Measurements from ENCODE around the gene SLF1. TPM values are rescaled to one million over a fixed set of nuclear protein-coding genes. Genes with fewer than 3 reads are reported as not detected.

Gene SLF1
- total and polyA plus RNA-seq, 9 of the 15 experiments (the other 6 are each of a cell fraction or from before 2014, with no cell fraction given) = 9.8 to 31.1 (median 16.3) TPM

GRCh38 chr5:94618493-94619328 is at the start of gene SLF1, which contains the start of gene KIAA0825 (continued):
- no peak for TF ChIP-seq POU5F1 (IDR thresholded peaks at IDR 0.05; ENCODE audit: borderline replicate concordance, low read depth, low read length, partially characterized antibody)
- no peak for TF ChIP-seq RBM39 (optimal IDR thresholded peaks at IDR 0.05; ENCODE audit: low read depth, low read length)
- no peak for TF ChIP-seq RBM17 (IDR thresholded peaks at IDR 0.05; ENCODE audit: borderline replicate concordance, low read depth, low read length)
- TF ChIP-seq HNRNPLL (IDR thresholded peaks at IDR 0.05; ENCODE audit: low read depth, low read length, poor library complexity, severe bottlenecking) = peak; percentile 44
- no peak for TF ChIP-seq ZNF507 (tag; conservative IDR thresholded peaks at IDR 0.05)
- TF ChIP-seq ELF1 (tag; IDR thresholded peaks at IDR 0.05) = peak; percentile 70
- TF ChIP-seq ELK3 (CRISPR knock-in tag; IDR thresholded peaks at IDR 0.05) = no peak
- no peak for TF ChIP-seq SP2 (IDR thresholded peaks at IDR 0.05; ENCODE audit: extremely low read depth, low read depth, low read length, poor library complexity, severe bottlenecking)
- TF ChIP-seq NUFIP1 (IDR thresholded peaks at IDR 0.05; ENCODE audit: partially characterized antibody) = no peak
- no peak for TF ChIP-seq ARID2 (IDR thresholded peaks at IDR 0.05)
- no peak for TF ChIP-seq THAP12 (CRISPR knock-in tag; IDR thresholded peaks at IDR 0.05)
- no peak for TF ChIP-seq JUNB (CRISPR knock-in tag; conservative IDR thresholded peaks at IDR 0.05)
- no peak for TF ChIP-seq RBM22 (IDR thresholded peaks at IDR 0.05; ENCODE audit: low read depth, low read length, poor library complexity, severe bottlenecking)
- TF ChIP-seq RBM34 (IDR thresholded peaks at IDR 0.05; ENCODE audit: borderline replicate concordance, insufficient read depth, low read length) = no peak
- no peak for TF ChIP-seq SOX6 (IDR thresholded peaks at IDR 0.05)
- no peak for TF ChIP-seq MLX (CRISPR knock-in tag; conservative IDR thresholded peaks at IDR 0.05)
- TF ChIP-seq POLR2AphosphoS2 (IDR thresholded peaks at IDR 0.05; ENCODE audit: low read length) = no peak
- no peak for TF ChIP-seq EWSR1 (IDR thresholded peaks at IDR 0.05; ENCODE audit: borderline replicate concordance, low read depth, partially characterized antibody)
- TF ChIP-seq ZKSCAN1 (IDR thresholded peaks at IDR 0.05; ENCODE audit: low read depth, low read length) = 0 out of 2 replicates have a peak, but pooled peaks have one; percentile 28
- TF ChIP-seq POLR2G (IDR thresholded peaks at IDR 0.05; ENCODE audit: low read depth, low read length) = peak; percentile 87
- no peak for TF ChIP-seq SMARCB1 (IDR thresholded peaks at IDR 0.05; ENCODE audit: insufficient read length, low read depth)
- TF ChIP-seq CTCF (IDR thresholded peaks at IDR 0.05 in 2 of 3, conservative IDR thresholded peaks at IDR 0.05 in 1 of 3; ENCODE audit: insufficient read depth in 2 of 3, low read depth in 1 of 3, low read length in 3 of 3) = no peak

Measured in K562 (cell line).